GM04504 (cell line): ENCODE results near the gene ALKBH6.
"Not testable (repeated sequence)": the region's sequence is repeated elsewhere in the genome, so short reads cannot be mapped to it uniquely, and the experiment has no call there.

ENCODE experiments used
- DNase-seq: peaks from one replicate; pipeline ENCODE4 v3.0.0-alpha.2; 2012; ENCODE audit warnings: low read depth

The ALKBH6 gene

DNA sequence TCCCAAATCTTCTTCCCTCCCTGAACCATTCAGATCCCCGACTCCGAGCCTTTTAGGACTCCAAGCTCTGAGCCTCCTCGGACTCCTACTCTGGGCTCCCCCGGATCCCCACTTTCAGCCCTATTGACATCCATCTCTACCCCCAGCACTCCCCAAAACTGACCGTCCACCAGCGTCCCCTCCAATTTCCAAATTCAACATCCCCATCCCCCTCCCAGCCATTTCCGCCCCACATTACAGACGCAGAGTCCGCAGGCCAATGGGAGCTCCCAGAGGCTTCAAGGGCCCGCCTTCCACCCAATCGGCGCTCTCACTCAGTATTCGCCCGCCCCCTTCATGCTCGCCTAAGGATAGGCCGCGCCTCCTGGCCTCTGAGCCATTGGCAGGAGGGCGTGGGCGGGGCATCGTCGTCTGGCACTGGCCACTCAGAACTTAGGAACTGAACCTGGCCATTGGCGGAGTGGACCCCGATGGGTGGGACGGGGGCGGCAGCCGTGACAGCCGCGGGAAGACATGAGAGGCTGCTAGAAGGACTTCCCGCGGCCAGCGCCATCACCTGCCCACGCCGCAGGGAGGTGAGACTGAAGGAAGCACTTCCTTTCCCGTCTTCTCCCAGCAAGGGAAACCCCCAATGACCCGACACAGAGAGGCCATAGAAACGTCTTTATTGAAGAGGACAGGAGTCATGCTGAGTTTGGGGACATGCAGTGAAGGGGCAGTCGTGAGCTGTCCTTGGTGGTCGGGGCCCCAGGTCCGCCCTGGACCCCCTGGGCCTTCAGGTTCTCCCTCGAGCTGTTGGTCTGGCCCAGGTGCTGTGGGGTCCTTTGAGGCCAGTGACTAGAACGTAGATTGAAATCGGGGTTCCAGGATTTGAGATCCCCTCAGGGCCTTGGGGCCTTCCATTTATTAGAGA is at the start of gene ALKBH6:
Gene ALKBH6, minus strand, starts transcription at position 202 of the 913 bp plus-strand sequence. CDS start 816 bp downstream, outside the sequence.
- peak; percentile 97 for DNase-seq

DNA sequence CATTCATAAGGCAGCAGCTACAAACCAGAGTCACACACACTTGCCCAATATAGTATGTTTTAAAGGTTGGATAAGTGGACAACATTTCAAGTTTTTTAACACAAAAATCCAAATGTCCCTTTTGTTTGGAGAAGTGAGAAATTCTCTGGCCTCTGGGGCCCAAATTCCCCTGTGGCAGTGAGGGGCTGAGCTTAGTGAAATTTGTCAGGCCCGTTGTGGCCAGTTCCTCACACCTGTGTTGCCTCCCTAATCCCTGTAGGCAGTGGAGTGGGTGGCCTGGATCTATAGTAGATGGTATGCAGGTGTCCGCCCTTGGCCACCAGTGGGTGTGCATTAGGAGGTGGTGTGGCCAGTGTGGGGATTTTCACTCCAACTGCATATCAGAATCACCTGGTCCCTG is 47.4 kb upstream of the ALKBH6 start:
- no peak for DNase-seq

DNA sequence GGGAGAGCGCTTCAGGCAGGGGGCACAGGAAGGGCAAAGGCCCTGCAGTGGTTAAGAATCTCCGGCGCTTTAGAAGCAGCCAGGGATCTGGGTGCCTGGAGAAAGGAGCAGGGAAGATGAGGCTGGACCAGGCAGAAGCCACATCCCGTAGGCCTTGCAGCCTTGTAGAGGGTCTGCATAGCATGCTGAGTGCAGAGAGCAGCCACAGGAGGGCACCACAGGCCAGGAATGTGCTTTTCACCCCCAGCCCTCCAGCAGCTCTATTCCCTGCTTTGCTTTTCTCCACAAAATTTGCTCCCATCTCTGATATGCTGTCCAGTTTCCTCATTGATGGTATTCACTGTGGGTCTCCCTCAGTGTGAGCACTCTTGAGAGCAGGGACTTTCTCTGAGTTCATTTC is 46.4 kb upstream of the ALKBH6 start:
- peak; percentile 28 for DNase-seq

DNA sequence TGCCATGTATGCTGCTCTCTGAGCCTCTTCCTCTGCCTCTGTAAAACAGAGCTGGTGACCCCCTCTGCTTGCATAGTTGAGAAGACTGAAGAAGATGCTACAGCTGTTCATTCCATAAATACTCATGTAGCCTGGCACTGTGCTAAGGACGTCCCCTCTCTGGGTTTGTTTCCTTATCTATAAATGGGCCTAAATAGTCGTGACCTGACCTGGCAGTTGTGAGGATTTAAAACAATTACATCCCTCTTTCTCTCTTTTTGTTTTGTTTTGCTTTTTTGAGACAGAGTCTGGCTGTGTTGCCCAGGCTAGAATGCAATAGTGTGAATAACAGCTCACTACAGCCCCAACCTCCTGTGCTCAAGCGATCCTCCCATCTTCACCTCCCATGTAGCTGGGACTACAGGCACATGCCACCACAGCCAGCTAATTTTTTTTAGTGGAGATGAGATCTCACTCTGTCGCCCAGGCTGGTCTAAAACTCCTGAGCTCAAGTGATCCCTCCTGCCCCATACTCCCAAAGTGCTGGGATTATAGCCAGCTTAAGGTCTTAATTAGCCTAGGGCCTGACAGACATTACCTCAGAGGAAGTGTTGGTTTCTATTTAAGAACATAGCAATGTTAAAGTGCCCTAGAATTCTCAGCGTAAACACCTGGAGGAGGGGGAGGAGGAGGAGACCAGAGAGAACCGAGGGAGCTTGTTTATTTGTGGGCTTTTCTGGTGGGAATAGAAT is 45.3 kb upstream of the ALKBH6 start:
- DNase-seq, result no peak

DNA sequence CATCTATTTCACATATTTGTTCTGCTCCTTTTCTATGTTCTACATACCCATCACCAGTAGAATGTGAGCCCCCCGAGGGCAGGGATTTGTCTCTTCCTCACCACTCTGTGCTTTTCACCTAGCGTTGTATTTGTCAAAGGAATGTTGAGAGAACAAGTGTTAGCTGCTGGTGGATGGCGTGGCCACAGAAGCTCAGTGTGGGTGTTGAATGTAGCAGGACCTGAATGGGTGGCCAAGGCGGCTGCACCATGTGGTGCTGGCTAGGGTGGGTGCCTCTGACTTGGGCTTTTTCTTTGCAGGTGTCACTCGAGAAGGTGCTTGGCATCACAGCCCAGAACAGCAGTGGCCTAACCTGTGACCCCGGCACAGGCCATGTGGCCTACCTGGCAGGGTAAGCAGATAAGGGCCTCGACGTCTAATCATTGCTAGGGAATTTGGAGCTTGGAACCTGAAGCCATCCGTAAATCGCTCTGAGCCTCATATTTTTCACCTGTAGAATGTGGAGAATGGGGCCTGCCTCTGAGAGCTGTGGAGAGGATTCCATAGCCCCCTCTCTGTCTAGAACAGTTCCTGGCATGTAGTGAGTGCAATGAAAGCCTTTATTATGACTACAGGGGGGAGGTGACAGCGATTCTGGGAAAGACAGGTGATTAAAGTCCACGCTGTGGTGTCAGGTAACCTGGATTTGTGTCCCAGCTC is 44.6 kb upstream of the ALKBH6 start:
- DNase-seq, result no peak

DNA sequence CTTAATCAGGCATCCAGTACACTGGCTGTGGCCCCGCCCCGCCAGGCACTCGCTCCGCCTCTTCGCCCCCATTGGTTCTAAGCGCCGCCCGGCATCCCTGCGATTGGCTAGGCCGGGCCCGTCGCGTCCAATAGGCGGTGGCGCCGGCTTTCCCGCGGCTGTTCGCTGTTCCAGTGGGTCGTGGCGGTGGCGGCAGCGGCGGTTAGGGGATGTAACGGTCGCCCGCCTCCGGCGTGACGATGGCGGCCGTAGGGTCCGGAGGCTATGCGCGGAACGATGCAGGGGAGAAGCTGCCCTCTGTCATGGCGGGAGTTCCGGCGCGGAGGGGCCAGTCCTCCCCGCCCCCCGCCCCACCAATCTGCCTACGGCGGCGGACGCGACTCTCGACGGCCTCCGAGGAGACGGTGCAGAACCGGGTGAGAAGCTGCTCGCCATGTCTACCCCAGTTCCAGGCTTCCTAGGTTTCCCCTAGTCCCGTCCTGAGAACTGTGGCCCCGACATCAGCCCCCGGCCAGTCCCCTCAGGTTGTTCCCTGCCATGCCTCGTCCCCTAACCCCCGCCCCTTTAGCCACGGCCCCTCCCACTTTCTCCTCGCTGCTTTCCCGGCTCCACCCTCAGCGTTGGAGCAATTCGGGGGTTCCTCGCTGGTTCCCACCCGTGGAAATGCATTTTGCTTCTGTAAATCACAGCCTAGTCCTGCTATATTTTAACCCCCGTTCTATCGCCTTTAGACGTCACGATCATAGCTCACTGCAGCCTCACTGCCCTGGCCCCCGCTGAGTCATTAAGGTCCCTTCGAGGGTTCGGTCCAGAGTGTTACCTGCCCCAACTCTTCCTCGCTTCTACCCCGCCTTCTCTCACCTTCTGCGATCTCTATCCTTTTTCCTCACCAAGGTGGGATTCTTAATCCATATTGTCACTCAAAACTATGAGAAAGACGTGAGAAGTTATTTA is 41.0 kb upstream of the ALKBH6 start, which contains the start of gene WDR62:
Gene WDR62, plus strand, starts transcription at position 165 of the 954 bp plus-strand sequence. Its CDS starts 75 bp downstream, at position 240.
- DNase-seq, result no peak

DNA sequence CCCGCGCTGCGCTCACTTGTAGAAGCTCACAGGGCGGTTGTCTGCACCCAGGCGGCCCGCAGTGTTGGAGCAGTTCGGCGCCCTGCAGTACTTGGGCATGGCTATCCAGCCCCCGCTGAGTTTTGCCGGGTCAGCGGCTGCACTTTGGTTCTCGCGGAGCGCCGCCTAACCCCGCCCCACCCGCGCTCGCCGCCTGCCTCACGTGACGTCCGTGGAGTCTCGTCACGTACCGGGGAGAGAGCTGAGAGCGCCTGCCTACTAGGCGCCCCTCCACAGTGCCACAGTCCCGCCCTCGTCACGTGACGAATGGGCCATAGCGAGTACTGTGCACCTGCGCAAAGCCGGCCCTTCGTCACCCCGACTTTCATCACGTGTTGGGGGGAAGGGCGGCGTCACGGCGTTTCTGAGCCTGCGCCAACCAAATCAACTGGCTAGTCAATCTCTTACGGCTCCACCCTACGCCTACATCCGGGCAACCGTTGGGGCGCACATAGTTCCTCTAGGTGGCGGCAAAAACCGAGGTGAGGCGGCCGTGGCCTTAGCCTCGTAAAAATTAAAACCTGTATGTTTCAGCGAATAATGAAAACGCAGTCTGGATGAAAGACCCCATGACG is 40.2 kb upstream of the ALKBH6 start, which contains the start of gene THAP8:
Gene THAP8, minus strand, starts transcription at position 167 of the 614 bp plus-strand sequence. Its CDS starts 68 bp downstream, at position 99.
- DNase-seq, result peak; percentile 99

DNA sequence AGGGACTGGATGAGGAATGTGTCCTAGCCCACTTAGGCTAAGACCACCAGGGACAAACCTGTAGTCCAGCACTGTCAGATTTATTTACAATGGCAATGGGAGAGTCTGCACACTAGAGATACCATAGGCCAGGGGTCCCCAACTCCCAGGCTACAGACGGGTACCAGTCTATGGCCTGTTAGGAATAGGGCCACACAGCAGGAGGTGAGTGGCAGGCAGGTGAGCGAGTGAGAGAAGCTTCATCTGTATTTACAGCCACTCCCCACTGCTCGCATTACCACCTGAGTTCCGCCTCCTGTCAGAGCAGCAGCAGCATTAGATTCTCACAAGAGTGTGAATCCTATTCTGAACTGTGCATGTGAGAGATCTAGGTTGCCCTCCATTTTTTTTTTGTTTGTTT is 37.6 kb upstream of the ALKBH6 start:
- no peak for DNase-seq

DNA sequence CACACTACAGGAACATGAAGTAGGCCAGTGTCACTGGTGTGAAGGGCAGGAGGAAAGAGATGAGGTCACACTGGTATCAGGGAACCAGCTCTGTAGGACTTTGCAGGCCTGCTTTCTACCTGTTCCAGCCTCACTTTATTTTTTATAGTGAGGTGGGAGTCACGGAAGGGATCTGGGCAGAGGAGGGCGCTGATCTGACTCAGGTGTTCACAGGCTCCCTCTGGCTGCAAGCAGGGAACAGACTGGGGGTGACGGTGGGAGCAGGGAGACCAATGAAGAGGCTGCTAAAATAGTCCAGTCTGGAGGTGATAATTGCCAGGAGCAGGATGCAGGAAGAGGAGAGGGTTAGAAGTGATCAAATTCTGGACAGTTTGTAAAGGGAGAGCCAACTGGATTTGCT is 37.2 kb upstream of the ALKBH6 start:
- no peak for DNase-seq

DNA sequence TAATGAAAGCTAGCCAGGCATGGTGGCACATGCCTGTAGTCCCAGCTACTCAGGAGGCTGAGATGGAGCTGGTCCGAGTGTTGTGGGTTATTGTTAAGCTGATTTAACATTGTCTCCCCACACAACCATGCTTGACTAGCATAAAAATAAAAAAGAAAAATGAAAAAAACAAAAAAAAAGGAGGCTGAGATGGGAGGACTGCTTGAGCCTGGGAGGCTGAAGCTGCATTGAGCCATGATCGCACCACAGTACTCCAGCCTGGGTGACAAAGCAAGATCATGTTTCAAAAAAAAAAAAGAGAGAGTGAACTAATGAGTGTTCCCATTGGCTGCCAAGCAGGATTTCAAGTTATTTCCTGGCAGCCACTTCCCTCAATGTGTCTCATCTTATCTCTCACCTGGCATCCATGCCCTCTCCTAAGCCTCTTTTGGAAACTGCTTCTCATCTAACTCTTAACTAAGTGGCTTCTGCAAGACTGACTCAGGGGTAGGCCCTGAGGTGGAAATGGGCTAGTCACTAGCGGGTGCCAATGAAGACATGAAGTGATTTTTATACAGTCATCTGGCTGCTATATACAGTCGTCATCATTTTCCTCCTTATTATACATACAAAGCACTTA is 35.2 kb upstream of the ALKBH6 start:
- DNase-seq, result no peak

DNA sequence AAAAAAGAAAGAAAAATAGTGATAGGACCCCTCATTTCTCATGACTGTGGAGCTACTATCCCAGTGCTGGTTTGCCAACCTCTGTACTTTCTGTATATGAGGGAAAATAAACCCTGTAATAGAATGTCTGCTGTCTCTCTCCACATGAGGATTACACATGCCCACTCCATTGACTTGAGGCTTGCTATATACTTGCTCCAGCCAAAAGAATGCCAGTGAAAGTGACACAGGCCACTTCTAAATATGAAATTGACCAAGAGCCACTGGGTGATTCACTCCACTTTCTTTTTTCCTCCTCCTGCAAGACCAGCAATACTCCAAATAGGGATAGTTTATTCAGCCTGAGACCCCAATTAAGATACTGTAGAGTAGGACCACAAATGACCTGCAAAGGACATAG is 33.8 kb upstream of the ALKBH6 start:
- no peak for DNase-seq

DNA sequence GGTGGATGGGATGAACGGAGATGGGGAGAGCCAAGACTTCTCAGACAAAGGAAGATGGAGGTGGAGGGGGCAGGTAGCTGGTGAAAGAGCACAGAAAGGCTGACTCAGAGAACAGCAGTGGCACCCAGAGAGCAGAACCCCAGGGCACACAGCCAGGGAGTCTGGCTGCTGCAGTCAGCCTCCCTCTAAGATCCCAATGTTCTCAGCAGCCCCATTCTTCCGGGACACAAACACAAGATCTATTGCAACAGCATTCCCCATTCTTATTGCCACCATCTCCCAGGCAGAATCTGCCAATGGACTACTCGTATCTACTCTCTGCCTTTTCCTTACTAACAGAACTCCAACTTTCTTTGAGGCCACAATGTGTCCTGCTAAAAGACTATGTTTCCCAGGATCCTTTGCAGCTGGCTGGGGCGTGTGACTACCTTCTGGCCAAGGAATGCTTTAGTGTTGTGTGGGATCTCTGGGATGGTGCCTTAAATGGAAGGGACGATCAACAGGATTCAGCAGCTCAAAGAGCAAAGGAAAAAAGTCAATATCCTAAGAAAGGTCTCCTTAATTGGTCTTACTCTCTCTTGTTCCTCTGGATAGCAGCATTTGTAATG is 32.5 kb upstream of the ALKBH6 start:
- DNase-seq, result no peak

DNA sequence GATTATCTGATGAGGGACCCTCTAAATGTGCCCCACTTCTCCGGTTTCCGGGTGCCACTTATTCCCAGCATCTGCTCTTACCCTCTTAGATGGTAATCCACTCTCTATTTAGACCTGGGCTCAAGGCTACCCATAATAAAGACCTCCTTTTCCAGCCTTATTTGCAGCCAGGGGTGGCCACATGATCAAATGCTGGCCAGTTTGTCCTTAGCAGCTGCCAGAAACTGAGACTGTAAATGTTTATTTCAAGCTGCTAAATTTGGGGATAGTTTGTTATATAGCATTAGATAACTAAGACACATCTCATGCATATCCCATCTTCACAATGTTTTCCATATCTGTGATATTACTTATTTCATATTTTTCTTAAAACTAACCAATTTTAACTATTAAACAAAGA is 29.9 kb upstream of the ALKBH6 start:
- no peak for DNase-seq

DNA sequence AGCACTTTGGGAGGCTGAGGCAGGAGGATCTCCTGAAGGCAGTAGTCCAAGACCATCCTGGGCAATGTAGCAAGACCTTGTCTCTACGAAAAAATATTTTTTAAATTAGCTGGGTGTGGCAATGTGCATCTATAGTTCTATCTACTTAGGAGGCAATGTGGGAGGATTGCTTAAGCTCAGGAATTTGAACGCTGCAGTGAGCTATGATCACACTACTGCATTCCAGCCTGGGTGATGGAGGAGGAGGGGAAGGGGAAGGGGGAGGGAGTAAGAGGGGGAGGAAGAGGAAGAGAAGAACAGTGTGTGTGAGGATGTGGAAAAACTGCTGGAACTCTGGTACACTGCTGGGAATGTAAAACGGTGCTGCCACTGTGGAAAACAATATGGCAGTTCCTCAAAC is 27.8 kb upstream of the ALKBH6 start:
- DNase-seq, result peak; percentile 45

DNA sequence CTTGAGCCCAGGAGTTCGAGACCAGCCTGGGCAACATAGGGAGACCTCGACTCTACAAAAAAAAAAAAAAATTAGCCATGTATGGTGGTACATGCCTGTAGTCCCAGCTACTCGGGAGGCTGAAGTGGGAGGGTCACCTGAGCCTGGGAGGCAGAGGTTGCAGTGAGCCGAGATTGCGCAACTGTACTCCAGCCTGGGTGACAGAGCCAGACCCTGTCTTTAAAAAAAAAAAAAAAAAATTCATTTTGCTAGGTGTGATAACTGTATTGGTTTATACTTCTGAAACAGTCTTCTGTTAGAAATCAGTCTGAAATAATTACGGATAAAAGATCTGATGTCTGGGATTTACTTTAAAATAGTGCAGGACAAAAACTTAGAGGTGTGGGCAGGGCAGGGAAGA is 27.1 kb upstream of the ALKBH6 start:
- DNase-seq, result not testable (repeated sequence)

DNA sequence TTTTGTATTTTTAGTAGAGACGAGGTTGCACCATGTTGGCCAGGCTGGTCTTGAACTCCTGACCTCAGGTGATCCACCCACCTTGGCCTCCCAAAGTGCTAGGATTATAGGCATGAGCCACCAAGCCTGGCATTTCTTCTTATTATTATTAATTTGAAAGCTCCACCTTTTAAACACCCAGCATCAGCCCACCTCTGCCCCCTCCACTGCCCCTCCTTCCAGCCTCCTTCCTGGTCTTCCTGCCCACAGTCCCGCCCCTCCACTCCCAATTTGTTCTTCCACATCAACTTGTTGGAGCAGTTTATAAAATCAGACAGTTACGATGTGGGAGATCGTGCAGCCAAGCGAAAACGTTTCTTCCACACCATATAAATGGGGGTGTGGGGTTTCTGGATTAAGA is 26.5 kb upstream of the ALKBH6 start:
- no peak for DNase-seq

DNA sequence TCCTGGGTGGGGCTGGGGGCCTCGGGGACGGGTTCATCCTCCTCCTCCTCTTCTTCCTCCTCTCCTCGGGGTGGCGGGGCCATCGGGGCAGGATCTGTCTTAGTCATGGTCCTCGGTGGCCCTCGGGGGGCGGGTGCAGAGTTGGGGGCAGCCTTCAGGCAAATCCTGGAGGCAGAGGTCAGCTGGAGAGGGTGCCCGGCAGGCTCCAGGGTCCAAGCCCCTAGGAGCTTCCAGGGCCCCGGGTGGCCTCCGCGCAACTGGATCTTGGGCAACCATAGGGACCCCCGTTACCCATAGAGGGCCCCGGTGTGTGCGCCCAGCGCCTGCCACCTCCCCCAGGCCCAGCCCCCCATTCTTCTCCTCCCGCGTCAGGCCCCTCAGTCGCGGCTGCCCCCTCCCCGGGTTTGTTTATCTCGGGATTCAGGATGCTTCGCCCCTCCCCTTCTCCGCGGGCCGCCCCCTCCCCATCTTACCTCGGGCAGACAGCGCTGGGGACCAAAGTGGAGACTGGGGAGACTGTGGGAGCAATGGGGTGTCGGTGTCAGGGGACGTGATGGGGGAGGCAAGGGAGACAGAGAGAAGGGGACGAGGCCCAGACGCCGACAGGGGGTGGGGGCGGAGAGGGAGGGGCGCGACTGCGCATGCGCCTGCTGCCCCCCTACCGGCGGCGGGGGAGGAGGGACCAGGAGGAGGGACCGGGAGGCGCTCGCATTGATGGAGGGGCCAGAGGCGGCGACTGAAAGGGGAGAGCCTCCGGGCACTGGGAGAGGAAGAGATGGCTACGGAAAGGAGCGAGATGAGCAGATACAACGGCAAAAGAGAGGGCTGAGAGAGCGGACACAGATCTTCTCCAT is 18.5 kb upstream of the ALKBH6 start, which contains the start of gene CLIP3:
Gene CLIP3, minus strand, starts transcription at position 623 of the 854 bp plus-strand sequence. Its CDS starts 516 bp downstream, at position 107.
- DNase-seq, result no peak

DNA sequence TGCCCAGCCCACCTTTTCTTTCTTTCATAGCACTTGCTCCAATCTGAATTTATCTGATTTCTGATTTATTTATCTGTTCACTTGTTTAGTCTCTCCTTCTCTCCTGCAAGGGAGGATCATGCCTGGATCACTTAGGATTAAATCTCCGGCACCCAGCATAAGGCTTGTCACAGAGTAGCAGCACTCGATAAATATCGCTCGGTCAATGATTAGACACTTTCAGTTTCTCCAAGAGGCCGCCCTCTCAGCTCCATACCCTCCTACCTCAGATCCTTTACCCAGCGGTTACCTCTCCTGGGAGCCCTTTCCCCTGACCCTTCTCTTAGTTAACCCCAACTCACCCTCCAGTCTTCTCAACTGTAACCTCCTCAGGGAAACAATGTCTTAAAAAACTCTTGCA is 17.3 kb upstream of the ALKBH6 start:
- DNase-seq, result no peak
